Brain microvascular endothelial cell (primary cell): ENCODE data around the gene HS1BP3.

Experiments
- DNase-seq: peaks from one replicate; pipeline ENCODE4 v3.0.0-alpha.2; 2020
- H3K27ac ChIP-seq: fragments of 250-450 bp; sonication (Bioruptor Pico); 2 replicates; pipeline ENCODE4 v1.5.1; 2020; ENCODE audit warnings: mild to moderate bottlenecking, moderate library complexity
- H3K27me3 ChIP-seq: fragments of 250-450 bp; sonication (Bioruptor Pico); replicated peaks from 2 replicates; pipeline ENCODE4 v1.5.1; 2020; ENCODE audit warnings: mild to moderate bottlenecking
- H3K36me3 ChIP-seq: fragments of 250-450 bp; sonication (Bioruptor Pico); replicated peaks from 2 replicates; pipeline ENCODE4 v1.5.1; 2020; ENCODE audit warnings: mild to moderate bottlenecking
- H3K4me3 ChIP-seq: 2 replicates; pipeline ENCODE4 v1.5.1; 2011; ENCODE audit warnings: low read depth, mild to moderate bottlenecking, control low read depth, low read length, moderate library complexity
- CTCF ChIP-seq: IDR thresholded peaks from 2 replicates; pipeline ENCODE4 v1.5.1; 2011; ENCODE audit warnings: low read depth, mild to moderate bottlenecking, moderate library complexity, low read length, control low read depth, inconsistent platforms; ENCODE audit errors: missing control alignments
- in situ Hi-C: cut with HindIII; loops from 2 replicates; pipeline ENCODE4 v1.10.0; 2017; ENCODE audit warnings: low sequenced_read_pairs, low pct_ligation_motif_present

Gene HS1BP3

GRCh38 chr2:20662308-20662937 lies 11.5 kb upstream of the HS1BP3 start:
- no peaks in the 10 kb centered on the region for H3K36me3 ChIP-seq
- in situ Hi-C loops, result no loop called here
- no peak for DNase-seq
- H3K27me3 ChIP-seq, result peaks cover 71% of the 10 kb centered on the region
- H3K4me3 ChIP-seq, result no peak overlapping the region
- H3K27ac ChIP-seq, result no peak overlapping the region
- no peak for TF ChIP-seq CTCF

- H3K36me3 ChIP-seq, result no peaks in the 10 kb centered on the region
- peak; percentile 97 for TF ChIP-seq CTCF
- no peak overlapping the region for H3K4me3 ChIP-seq
- DNase-seq, result peak; percentile 57
- peaks cover 69% of the 10 kb centered on the region for H3K27me3 ChIP-seq
- in situ Hi-C loops, result no loop called here
- H3K27ac ChIP-seq, result no peak overlapping the region
These were observed 10.8 kb upstream of the HS1BP3 start for GRCh38 chr2:20661421-20662307.

- in situ Hi-C loops, result no loop called here
- no peak overlapping the region for H3K27ac ChIP-seq
- no peaks in the 10 kb centered on the region for H3K36me3 ChIP-seq
- no peak overlapping the region for H3K4me3 ChIP-seq
- DNase-seq, result no peak
- TF ChIP-seq CTCF, result no peak
- H3K27me3 ChIP-seq, result peaks cover 62% of the 10 kb centered on the region
These were observed 9.9 kb upstream of the HS1BP3 start for GRCh38 chr2:20660506-20661420.

GRCh38 chr2:20657522-20658235 lies 6.8 kb upstream of the HS1BP3 start:
- Histone ChIP-seq H3K27me3 (peaks cover 33% of the 10 kb centered on the region), H3K36me3 (no peaks in the 10 kb centered on the region), H3K4me3 (no peak overlapping the region), H3K27ac (no peak overlapping the region)
- DNase-seq, result no peak
- TF ChIP-seq CTCF, result no peak
- in situ Hi-C loops, result no loop called here

GRCh38 chr2:20656561-20656960 lies 5.7 kb upstream of the HS1BP3 start:
- no peak for TF ChIP-seq CTCF
- DNase-seq, result no peak
- H3K4me3 ChIP-seq, result no peak overlapping the region
- H3K36me3 ChIP-seq, result no peaks in the 10 kb centered on the region
- in situ Hi-C loops, result no loop called here
- no peak overlapping the region for H3K27ac ChIP-seq
- H3K27me3 ChIP-seq, result peaks cover 22% of the 10 kb centered on the region
